Sigmoid colon (tissue), 4 donors: Measurements from ENCODE around the gene SSTR5.

ENCODE experiments used
- CTCF ChIP-seq, 4 experiments: fragments of 450-650 bp in 3 of 4; fragments of 200-600 bp in 1 of 4; IDR thresholded peaks; one replicate each; pipeline ENCODE4 v1.5.1; 2016 to 2019; ENCODE audit warnings: antibody characterized with exemption in 4 of 4, mild to moderate bottlenecking in 3 of 4, moderate library complexity in 2 of 4
- EP300 ChIP-seq, 4 donors: sonication (generic); formaldehyde crosslinking; IDR thresholded peaks; one replicate each; pipeline ENCODE4 v1.6.1; 2017; ENCODE audit warnings: antibody characterized with exemption in 4 of 4
- POLR2A ChIP-seq, 2 donors: fragments of 450-650 bp; IDR thresholded peaks; one replicate each; pipeline ENCODE4 v1.6.1; 2016; ENCODE audit warnings: antibody characterized with exemption in 2 of 2, mild to moderate bottlenecking in 2 of 2, moderate library complexity in 2 of 2
- POLR2AphosphoS5 ChIP-seq, 4 donors: sonication (generic); formaldehyde crosslinking; IDR thresholded peaks; one replicate each; pipeline ENCODE4 v1.6.1; 2017; ENCODE audit warnings: antibody characterized with exemption in 4 of 4

- TF ChIP-seq CTCF (IDR thresholded peaks at IDR 0.05), result no peak
- TF ChIP-seq POLR2A (IDR thresholded peaks at IDR 0.05), result no peak
- TF ChIP-seq EP300 (IDR thresholded peaks at IDR 0.05), result no peak
- no peak for TF ChIP-seq POLR2AphosphoS5 (IDR thresholded peaks at IDR 0.05)
Measured at GRCh38 chr16:1091992-1092552, 19.5 kb downstream of the SSTR5 start.
